Measurements from ENCODE around the gene FCHSD2. TPM values are rescaled to one million over a fixed set of nuclear protein-coding genes. Genes with fewer than 3 reads are reported as not detected.
A peak's percentile ranks its signal among the peaks of the same experiment; 100 is the strongest.
"Not testable (repeated sequence)": the region's sequence is repeated elsewhere in the genome, so short reads cannot be mapped to it uniquely, and the experiment has no call there.

The FCHSD2 gene
- total RNA-seq, 1 donor from 2014 or later = 19.7 TPM

- Mint-ChIP-seq H3K9me3 (ENCODE audit: unreplicated experiment) (no peaks in the 10 kb centered on the region), H3K27ac (ENCODE audit: unreplicated experiment) (no peak overlapping the region), H3K36me3 (ENCODE audit: unreplicated experiment) (peaks cover 3% of the 10 kb centered on the region), H3K4me3 (ENCODE audit: unreplicated experiment) (no peak overlapping the region), H3K27me3 (ENCODE audit: unreplicated experiment) (no peaks in the 10 kb centered on the region), H3K4me1 (ENCODE audit: low read depth, unreplicated experiment) (peaks cover 2% of the 10 kb centered on the region)
- TF ChIP-seq CTCF (IDR thresholded peaks at IDR 0.05; ENCODE audit: partially characterized antibody, unreplicated experiment) = no peak
- no peak for DNase-seq
These were observed 217.4 kb downstream of the FCHSD2 start for GRCh38 chr11:72924568-72925190.

GRCh38 chr11:72921028-72921716, 220.9 kb downstream of the FCHSD2 start:
- Mint-ChIP-seq H3K36me3 (ENCODE audit: unreplicated experiment) (peaks cover 3% of the 10 kb centered on the region), H3K9me3 (ENCODE audit: unreplicated experiment) (no peaks in the 10 kb centered on the region), H3K4me3 (ENCODE audit: unreplicated experiment) (no peak overlapping the region), H3K27ac (ENCODE audit: unreplicated experiment) (no peak overlapping the region), H3K27me3 (ENCODE audit: unreplicated experiment) (no peaks in the 10 kb centered on the region), H3K4me1 (ENCODE audit: low read depth, unreplicated experiment) (peaks cover 2% of the 10 kb centered on the region)
- no peak for DNase-seq
- no peak for TF ChIP-seq CTCF (IDR thresholded peaks at IDR 0.05; ENCODE audit: partially characterized antibody, unreplicated experiment)

GRCh38 chr11:72920001-72920400, 222.1 kb downstream of the FCHSD2 start:
- Mint-ChIP-seq H3K36me3 (ENCODE audit: unreplicated experiment) (peaks cover 6% of the 10 kb centered on the region), H3K27ac (ENCODE audit: unreplicated experiment) (no peak overlapping the region), H3K4me1 (ENCODE audit: low read depth, unreplicated experiment) (peaks cover 2% of the 10 kb centered on the region), H3K9me3 (ENCODE audit: unreplicated experiment) (peaks cover 2% of the 10 kb centered on the region), H3K27me3 (ENCODE audit: unreplicated experiment) (no peaks in the 10 kb centered on the region), H3K4me3 (ENCODE audit: unreplicated experiment) (no peak overlapping the region)
- no peak for DNase-seq
- TF ChIP-seq CTCF (IDR thresholded peaks at IDR 0.05; ENCODE audit: partially characterized antibody, unreplicated experiment) = no peak

GRCh38 chr11:72918851-72919250, 223.3 kb downstream of the FCHSD2 start:
- Mint-ChIP-seq H3K27ac (ENCODE audit: unreplicated experiment) (peak overlapping the region; percentile 67), H3K27me3 (ENCODE audit: unreplicated experiment) (no peaks in the 10 kb centered on the region), H3K4me1 (ENCODE audit: low read depth, unreplicated experiment) (peaks cover 2% of the 10 kb centered on the region), H3K36me3 (ENCODE audit: unreplicated experiment) (peaks cover 8% of the 10 kb centered on the region), H3K4me3 (ENCODE audit: unreplicated experiment) (no peak overlapping the region), H3K9me3 (ENCODE audit: unreplicated experiment) (peaks cover 6% of the 10 kb centered on the region)
- no peak for DNase-seq
- TF ChIP-seq CTCF (IDR thresholded peaks at IDR 0.05; ENCODE audit: partially characterized antibody, unreplicated experiment) = no peak

- peaks cover 47% of the 10 kb centered on the region for H3K36me3 Mint-ChIP-seq (ENCODE audit: unreplicated experiment)
These were observed 229.9 kb downstream of the FCHSD2 start for GRCh38 chr11:72912253-72912652.

GRCh38 chr11:72909558-72910388, 232.3 kb downstream of the FCHSD2 start:
- Mint-ChIP-seq H3K36me3 (ENCODE audit: unreplicated experiment) (peaks cover 42% of the 10 kb centered on the region), H3K9me3 (ENCODE audit: unreplicated experiment) (peaks cover 19% of the 10 kb centered on the region)

More at GRCh38 chr11:72912253-72912652, 229.9 kb downstream of the FCHSD2 start:
- Mint-ChIP-seq H3K4me1 (ENCODE audit: low read depth, unreplicated experiment) (no peaks in the 10 kb centered on the region), H3K9me3 (ENCODE audit: unreplicated experiment) (peaks cover 18% of the 10 kb centered on the region), H3K27me3 (ENCODE audit: unreplicated experiment) (peaks cover 2% of the 10 kb centered on the region), H3K27ac (ENCODE audit: unreplicated experiment) (no peak overlapping the region), H3K4me3 (ENCODE audit: unreplicated experiment) (no peak overlapping the region)
- TF ChIP-seq CTCF (IDR thresholded peaks at IDR 0.05; ENCODE audit: partially characterized antibody, unreplicated experiment) = no peak
- no peak for DNase-seq

More at GRCh38 chr11:72909558-72910388, 232.3 kb downstream of the FCHSD2 start:
- H3K4me1 Mint-ChIP-seq (ENCODE audit: low read depth, unreplicated experiment); H3K27me3 Mint-ChIP-seq (ENCODE audit: unreplicated experiment); H3K4me3 Mint-ChIP-seq (ENCODE audit: unreplicated experiment); H3K27ac Mint-ChIP-seq (ENCODE audit: unreplicated experiment); DNase-seq: not testable (repeated sequence)
